MCF 10A (cell line): Measurements from ENCODE around the gene ARF1. TPM values are rescaled to one million over a fixed set of nuclear protein-coding genes. Genes with fewer than 3 reads are reported as not detected.

Source experiments
- BruUV-seq: library from RNA; stranded (reverse); fragments of 400-500 nt; replicated peaks from 2 replicates; lab custom pipeline; 2021; lab: Mats Ljungman, UMichigan
- CTCF ChIA-PET: fragments of 300-600 bp; sonication (Branson Sonifier 250); formaldehyde crosslinking; extraction: SDS; loops from one replicate; lab custom pipeline; 2021; ENCODE audit warnings: antibody characterized with exemption, inconsistent platforms; lab: Yijun Ruan, JAX
- POLR2A ChIA-PET: fragments of 300-600, 350-650 bp; sonication (Branson Sonifier 250); formaldehyde crosslinking; extraction: SDS; loops from one replicate; lab custom pipeline; 2020; ENCODE audit warnings: antibody characterized with exemption, inconsistent platforms; lab: Yijun Ruan, JAX
- DNase-seq: peaks from one replicate; pipeline ENCODE4 v3.0.0-alpha.2; 2018; ENCODE audit not compliant: unreplicated experiment
- H3K27ac Mint-ChIP-seq: one replicate; pipeline ENCODE4 v1.8.0; 2022; ENCODE audit warnings: mild to moderate bottlenecking, low read depth, mixed read lengths; ENCODE audit not compliant: unreplicated experiment
- H3K27me3 Mint-ChIP-seq: one replicate; pipeline ENCODE4 v1.8.0; 2022; ENCODE audit warnings: mixed read lengths; ENCODE audit not compliant: insufficient read depth, unreplicated experiment
- H3K36me3 Mint-ChIP-seq: one replicate; pipeline ENCODE4 v1.8.0; 2022; ENCODE audit warnings: mild to moderate bottlenecking, moderate library complexity, mixed read lengths; ENCODE audit not compliant: insufficient read depth, unreplicated experiment
- H3K4me1 Mint-ChIP-seq: one replicate; pipeline ENCODE4 v1.8.0; 2022; ENCODE audit warnings: mixed read lengths; ENCODE audit not compliant: insufficient read depth, unreplicated experiment
- H3K4me3 Mint-ChIP-seq: one replicate; pipeline ENCODE4 v1.8.0; 2022; ENCODE audit warnings: mild to moderate bottlenecking, moderate library complexity, mixed read lengths; ENCODE audit not compliant: unreplicated experiment
- H3K9me3 Mint-ChIP-seq: one replicate; pipeline ENCODE4 v1.8.0; 2022; ENCODE audit warnings: mixed read lengths; ENCODE audit not compliant: unreplicated experiment
- intact Hi-C: fragments of 100-400 bp; cut with micrococcal nuclease; formaldehyde crosslinking; loops from 2 replicates; pipeline ENCODE4 v1.14.1; 2022
- total RNA-seq: library from RNA; stranded (reverse); gene quantifications from 2 replicates; pipeline ENCODE4 v1.2.3, GENCODE V29; 2022
- TF ChIP-seq, protein P1 (sequence below): fragments of 200-600 bp; IDR thresholded peaks from one replicate; pipeline ENCODE4 v1.8.0; 2022; ENCODE audit warnings: antibody characterized with exemption, mild to moderate bottlenecking; ENCODE audit not compliant: unreplicated experiment

Gene ARF1
- total RNA-seq, 1 experiment from 2014 or later = 870 TPM

DNA sequence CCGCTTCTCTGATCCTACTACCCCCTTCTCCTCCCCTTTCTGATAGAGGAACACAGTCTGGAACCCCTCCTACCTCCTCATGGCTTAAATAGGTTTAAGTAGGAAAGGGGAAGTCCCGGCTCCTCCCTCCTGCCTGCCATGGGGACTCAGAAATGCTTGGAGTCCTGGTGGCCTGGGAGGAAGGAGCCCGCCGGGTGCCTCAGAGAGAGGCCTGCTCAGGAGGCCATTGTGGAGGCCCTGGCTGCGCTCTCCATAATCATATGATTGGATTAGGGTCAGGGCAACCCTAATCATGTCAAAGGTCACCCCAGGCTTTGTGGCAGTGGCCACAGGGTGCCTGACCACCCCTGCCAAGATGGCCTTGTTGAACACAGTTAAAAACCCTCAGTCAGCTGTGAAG lies 46.7 kb upstream of the ARF1 start:
- Mint-ChIP-seq H3K27ac (no peak overlapping the region), H3K4me1 (no peaks in the 10 kb centered on the region), H3K4me3 (no peak overlapping the region), H3K36me3 (no peaks in the 10 kb centered on the region), H3K27me3 (no peaks in the 10 kb centered on the region), H3K9me3 (peaks cover 21% of the 10 kb centered on the region)
- BruUV-seq = no TSS peak
- intact Hi-C loops = no loop called here
- ChIA-PET CTCF (no interaction called here), POLR2A (no interaction called here)
- DNase-seq = no peak
- TF ChIP-seq, protein P1, sequence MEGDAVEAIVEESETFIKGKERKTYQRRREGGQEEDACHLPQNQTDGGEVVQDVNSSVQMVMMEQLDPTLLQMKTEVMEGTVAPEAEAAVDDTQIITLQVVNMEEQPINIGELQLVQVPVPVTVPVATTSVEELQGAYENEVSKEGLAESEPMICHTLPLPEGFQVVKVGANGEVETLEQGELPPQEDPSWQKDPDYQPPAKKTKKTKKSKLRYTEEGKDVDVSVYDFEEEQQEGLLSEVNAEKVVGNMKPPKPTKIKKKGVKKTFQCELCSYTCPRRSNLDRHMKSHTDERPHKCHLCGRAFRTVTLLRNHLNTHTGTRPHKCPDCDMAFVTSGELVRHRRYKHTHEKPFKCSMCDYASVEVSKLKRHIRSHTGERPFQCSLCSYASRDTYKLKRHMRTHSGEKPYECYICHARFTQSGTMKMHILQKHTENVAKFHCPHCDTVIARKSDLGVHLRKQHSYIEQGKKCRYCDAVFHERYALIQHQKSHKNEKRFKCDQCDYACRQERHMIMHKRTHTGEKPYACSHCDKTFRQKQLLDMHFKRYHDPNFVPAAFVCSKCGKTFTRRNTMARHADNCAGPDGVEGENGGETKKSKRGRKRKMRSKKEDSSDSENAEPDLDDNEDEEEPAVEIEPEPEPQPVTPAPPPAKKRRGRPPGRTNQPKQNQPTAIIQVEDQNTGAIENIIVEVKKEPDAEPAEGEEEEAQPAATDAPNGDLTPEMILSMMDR = no peak

DNA sequence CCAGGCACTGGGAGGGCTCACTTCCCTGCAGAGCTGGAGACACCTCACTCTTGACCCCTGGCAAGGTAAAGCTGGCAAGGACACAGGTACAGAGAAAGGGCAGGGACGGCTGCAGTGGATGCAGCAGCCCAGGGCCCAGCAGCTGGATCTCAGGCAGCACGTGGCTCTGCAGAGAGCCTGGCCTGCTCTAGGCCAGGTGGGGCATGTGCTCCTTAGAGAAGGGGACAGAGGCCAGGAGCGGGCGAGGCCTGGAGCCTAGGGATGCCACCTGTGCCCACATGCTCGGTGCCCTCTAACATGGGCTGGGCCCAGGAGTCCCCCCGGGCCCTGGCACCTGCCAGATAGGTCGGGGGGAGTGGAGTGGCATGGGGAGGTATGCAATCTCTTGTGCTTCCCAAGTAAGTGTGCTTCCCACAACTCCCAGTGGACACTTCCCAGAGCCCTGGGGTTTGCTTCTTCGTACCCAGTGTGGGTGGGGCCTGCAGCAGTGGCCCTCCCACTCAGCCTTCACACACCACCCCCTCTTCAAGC lies 45.7 kb upstream of the ARF1 start:
- H3K4me1 Mint-ChIP-seq = no peaks in the 10 kb centered on the region
- DNase-seq = no peak
- intact Hi-C loops = no loop called here
- H3K4me3 Mint-ChIP-seq = no peak overlapping the region
- no peaks in the 10 kb centered on the region for H3K27me3 Mint-ChIP-seq
- BruUV-seq = no TSS peak
- TF ChIP-seq, protein P1 = no peak
- ChIA-PET CTCF (interaction anchor here (0.6 kb wide), 1 partner anchor 591 kb away, joined by 3 read pairs; no protein-coding TSS in a partner anchor), POLR2A (interaction anchor here (0.6 kb wide), 1 partner anchor 12 kb away, joined by 3 read pairs; no protein-coding TSS in a partner anchor)
- H3K27ac Mint-ChIP-seq = no peak overlapping the region
- peaks cover 21% of the 10 kb centered on the region for H3K9me3 Mint-ChIP-seq
- H3K36me3 Mint-ChIP-seq = no peaks in the 10 kb centered on the region

DNA sequence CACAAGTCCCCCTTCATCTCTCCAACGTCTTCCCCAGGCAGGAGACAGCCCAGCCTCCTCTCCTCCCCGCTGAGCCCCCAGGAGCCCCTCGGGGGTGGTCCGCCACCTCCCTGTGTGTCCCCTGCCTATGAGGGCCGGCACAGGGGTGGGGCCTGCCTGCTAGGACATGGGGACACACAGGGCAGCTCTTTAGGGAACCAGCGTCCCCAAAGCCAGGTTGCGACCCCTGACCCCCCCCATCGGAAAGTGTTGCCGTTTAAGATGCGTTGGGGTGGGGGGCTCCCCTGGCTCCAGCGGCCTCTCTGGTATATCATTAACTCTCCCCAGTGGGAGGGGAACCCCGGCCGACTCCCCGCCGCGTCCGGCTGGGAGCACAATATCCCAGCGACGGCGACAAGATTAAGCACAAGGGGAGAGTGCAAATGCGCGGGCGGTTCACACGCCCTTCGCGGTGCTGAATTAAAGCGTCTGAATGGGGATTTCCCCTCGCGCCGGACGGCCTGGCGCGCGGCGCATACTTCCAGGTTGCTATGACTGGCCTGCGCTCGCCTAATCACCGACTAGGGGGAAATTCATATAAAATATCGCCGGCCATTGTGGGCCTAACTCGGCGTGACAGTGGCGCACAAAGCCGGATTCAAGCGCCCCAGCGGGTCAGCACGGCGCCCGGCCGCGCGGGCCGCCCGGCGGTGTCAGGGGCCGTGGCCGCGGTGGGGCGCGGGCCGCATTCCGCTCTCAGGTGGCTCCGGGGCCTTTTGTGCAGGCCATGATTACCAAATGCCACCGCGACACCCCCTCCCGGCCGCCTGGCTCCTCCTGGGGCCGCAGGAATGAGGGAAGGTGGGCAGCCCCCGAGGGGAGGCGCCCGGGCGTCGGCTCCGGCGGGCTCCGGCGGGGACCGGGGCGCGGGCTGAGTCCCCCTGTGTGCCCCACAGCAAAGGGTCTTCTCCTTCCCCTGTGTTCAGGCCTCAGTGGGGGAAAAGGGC lies 44.8 kb upstream of the ARF1 start:
- H3K27ac Mint-ChIP-seq = no peak overlapping the region
- H3K9me3 Mint-ChIP-seq = peaks cover 19% of the 10 kb centered on the region
- TF ChIP-seq, protein P1 = no peak
- no peaks in the 10 kb centered on the region for H3K4me1 Mint-ChIP-seq
- CTCF ChIA-PET = no interaction called here
- POLR2A ChIA-PET = no interaction called here
- H3K4me3 Mint-ChIP-seq = no peak overlapping the region
- no peaks in the 10 kb centered on the region for H3K27me3 Mint-ChIP-seq
- peak; percentile 40 for DNase-seq
- intact Hi-C loops = no loop called here
- BruUV-seq = no TSS peak
- H3K36me3 Mint-ChIP-seq = no peaks in the 10 kb centered on the region

DNA sequence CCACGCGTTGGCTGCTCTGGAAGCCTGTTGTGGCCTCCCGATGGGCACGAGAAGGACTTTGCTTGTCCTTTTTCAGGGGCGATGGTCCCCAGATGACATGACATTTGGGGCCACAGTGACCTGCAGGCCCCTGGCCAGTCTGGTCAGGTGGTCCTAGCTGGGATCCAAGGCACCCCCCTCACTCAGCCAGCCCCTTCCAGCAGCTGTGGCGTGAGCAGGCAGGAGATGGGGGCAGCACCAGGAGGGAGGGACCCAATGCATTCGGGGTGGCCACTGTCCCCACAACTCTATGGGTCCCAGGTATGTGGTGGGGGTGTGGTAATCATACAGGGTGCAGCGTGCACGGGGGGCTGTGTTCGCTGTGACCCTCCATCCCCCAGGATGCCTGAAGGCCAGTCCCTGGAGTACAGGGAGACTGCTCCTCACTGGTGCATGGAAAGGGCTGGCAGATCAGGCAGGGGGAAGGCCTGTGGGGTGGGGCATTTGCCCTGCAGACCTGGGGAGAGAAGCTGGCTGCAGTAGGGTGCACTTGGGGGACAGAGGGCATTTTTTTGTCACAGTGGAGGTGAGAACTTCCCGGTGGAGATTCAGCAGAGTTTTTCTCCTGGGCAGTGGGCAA lies 44.0 kb upstream of the ARF1 start:
- TF ChIP-seq, protein P1 = no peak
- H3K4me3 Mint-ChIP-seq = no peak overlapping the region
- H3K36me3 Mint-ChIP-seq = no peaks in the 10 kb centered on the region
- peaks cover 11% of the 10 kb centered on the region for H3K9me3 Mint-ChIP-seq
- no peak overlapping the region for H3K27ac Mint-ChIP-seq
- H3K4me1 Mint-ChIP-seq = no peaks in the 10 kb centered on the region
- intact Hi-C loops = no loop called here
- ChIA-PET POLR2A (no interaction called here), CTCF (no interaction called here)
- no peak for DNase-seq
- H3K27me3 Mint-ChIP-seq = no peaks in the 10 kb centered on the region
- BruUV-seq = no TSS peak
